DND-41 (cell line): Measurements from ENCODE around the gene ZSCAN31.

ENCODE experiments used
- ATAC-seq: fragments of 200-7000 bp; cut with Tn5 transposase; 3 replicates; pipeline ENCODE4 v1.9.1; 2021; ENCODE audit warnings: low read depth; ENCODE audit not compliant: insufficient read depth
- DNase-seq: peaks from one replicate; pipeline ENCODE4 v3.0.0-alpha.2; 2020
- H2AFZ ChIP-seq: 2 replicates; pipeline ENCODE4 v1.6.0; 2012; ENCODE audit warnings: low read depth, low read length
- H3K27ac ChIP-seq: 2 replicates; pipeline ENCODE4 v1.5.1; 2012; ENCODE audit warnings: low read length, inconsistent platforms
- H3K27me3 ChIP-seq: fragments of 200-600 bp; sonication (generic); 2 replicates; pipeline ENCODE4 v1.6.0; 2012; ENCODE audit warnings: low read length, mild to moderate bottlenecking, inconsistent platforms; ENCODE audit not compliant: insufficient read depth, poor library complexity
- H3K36me3 ChIP-seq: 2 replicates; pipeline ENCODE4 v1.5.1; 2012; ENCODE audit warnings: low read length, inconsistent platforms; ENCODE audit not compliant: insufficient read depth
- H3K4me1 ChIP-seq: 2 replicates; pipeline ENCODE4 v1.5.1; 2012; ENCODE audit warnings: mild to moderate bottlenecking, low read length; ENCODE audit not compliant: insufficient read depth
- H3K4me2 ChIP-seq: 2 replicates; pipeline ENCODE4 v1.6.0; 2012; ENCODE audit warnings: mild to moderate bottlenecking, moderate library complexity, low read length, inconsistent platforms; ENCODE audit not compliant: insufficient read depth
- H3K4me3 ChIP-seq, 2 experiments: fragments of 200-600 bp in 1 of 2; shearing (Covaris generic) in 1 of 2; 2 replicates each; pipeline ENCODE4 v1.5.1; 2012 to 2016; ENCODE audit warnings: inconsistent platforms in 2 of 2, low read length in 2 of 2, mild to moderate bottlenecking in 2 of 2, low read depth in 1 of 2, moderate library complexity in 1 of 2
- H3K79me2 ChIP-seq: 2 replicates; pipeline ENCODE4 v1.6.0; 2012; ENCODE audit warnings: low read length, inconsistent platforms; ENCODE audit not compliant: insufficient read depth
- H3K9ac ChIP-seq: 2 replicates; pipeline ENCODE4 v1.6.0; 2012; ENCODE audit warnings: low read depth, mild to moderate bottlenecking, inconsistent platforms, low read length, moderate library complexity
- H3K9me3 ChIP-seq: 2 replicates; pipeline ENCODE4 v1.5.1; 2012; ENCODE audit warnings: low read length, moderate library complexity, mild to moderate bottlenecking, inconsistent platforms; ENCODE audit not compliant: insufficient read depth, severe bottlenecking
- H4K20me1 ChIP-seq: 2 replicates; pipeline ENCODE4 v1.6.0; 2012; ENCODE audit warnings: low read length; ENCODE audit not compliant: insufficient read depth
- CTCF ChIP-seq: IDR thresholded peaks from 2 replicates; pipeline ENCODE4 v1.5.1; 2012; ENCODE audit warnings: borderline replicate concordance, low read length, moderate library complexity, mild to moderate bottlenecking; ENCODE audit not compliant: poor library complexity, severe bottlenecking; ENCODE audit errors: extremely low read depth
- EZH2 ChIP-seq: IDR thresholded peaks from 3 replicates; pipeline ENCODE4 v1.6.1; 2012; ENCODE audit warnings: borderline replicate concordance, low read depth, mild to moderate bottlenecking, moderate library complexity, low read length, inconsistent platforms; ENCODE audit not compliant: severe bottlenecking

The ZSCAN31 gene

GRCh38 chr6:28335564-28336283 lies at the start of gene ZSCAN31:
Gene ZSCAN31 (minus strand): TSS chr6:28336148. CDS start chr6:28329683, 6,465 bp downstream.
- Histone ChIP-seq H3K79me2 (no peaks in the 10 kb centered on the region), H4K20me1 (no peaks in the 10 kb centered on the region), H3K36me3 (no peaks in the 10 kb centered on the region), H3K4me2 (peak within 1 kb of the TSS; percentile 68), H3K4me3 (peak within 1 kb of the TSS; percentile 59 to 79), H3K27ac (peak within 1 kb of the TSS; percentile 90), H3K27me3 (no peaks in the 10 kb centered on the region), H3K9me3 (peaks cover 7% of the 10 kb centered on the region), H3K4me1 (peaks cover 34% of the 10 kb centered on the region), H2AFZ (peak within 1 kb of the TSS; percentile 89), H3K9ac (peak within 1 kb of the TSS; percentile 88)
- ATAC-seq (peak; percentile 91), DNase-seq (peak; percentile 85)
- TF ChIP-seq CTCF (no peak), EZH2 (no peak)

- peaks cover 98% of the 10 kb centered on the region for H3K36me3 ChIP-seq
- peaks cover 5% of the 10 kb centered on the region for H3K9me3 ChIP-seq
- H4K20me1 ChIP-seq: peaks cover 9% of the 10 kb centered on the region
- H3K27me3 ChIP-seq: no peaks in the 10 kb centered on the region
- H3K4me2 ChIP-seq: no peak overlapping the region
- DNase-seq: no peak
- no peak overlapping the region for H3K4me3 ChIP-seq
- no peak for TF ChIP-seq EZH2
- no peak for TF ChIP-seq CTCF
- no peak overlapping the region for H3K27ac ChIP-seq
- no peak overlapping the region for H2AFZ ChIP-seq
- no peak for ATAC-seq
- H3K79me2 ChIP-seq: peaks cover 23% of the 10 kb centered on the region
- H3K4me1 ChIP-seq: no peaks in the 10 kb centered on the region
- no peak overlapping the region for H3K9ac ChIP-seq
Observed at GRCh38 chr6:28384143-28384533, 48.2 kb upstream of the ZSCAN31 start.

- peaks cover 9% of the 10 kb centered on the region for H4K20me1 ChIP-seq
- DNase-seq (no peak), ATAC-seq (no peak)
- H3K9me3 ChIP-seq: peaks cover 5% of the 10 kb centered on the region
- H3K36me3 ChIP-seq: peaks cover 98% of the 10 kb centered on the region
- no peak for TF ChIP-seq CTCF
- no peak for TF ChIP-seq EZH2
- no peak overlapping the region for H3K9ac ChIP-seq
- H3K4me2 ChIP-seq: no peak overlapping the region
- H3K27ac ChIP-seq: no peak overlapping the region
- no peaks in the 10 kb centered on the region for H3K27me3 ChIP-seq
- no peaks in the 10 kb centered on the region for H3K4me1 ChIP-seq
- no peak overlapping the region for H3K4me3 ChIP-seq
- peaks cover 17% of the 10 kb centered on the region for H3K79me2 ChIP-seq
- H2AFZ ChIP-seq: no peak overlapping the region
Observed at GRCh38 chr6:28383235-28384142, 47.5 kb upstream of the ZSCAN31 start.
